Neural cell (in vitro differentiated cells): ENCODE data around the gene MYCBP2.

Experiments used
- CTCF ChIP-seq: fragments of 450-650 bp; IDR thresholded peaks from 2 replicates; pipeline ENCODE4 v1.5.1; 2014; ENCODE audit warnings: antibody characterized with exemption, mild to moderate bottlenecking, moderate library complexity; ENCODE audit not compliant: poor library complexity, severe bottlenecking
- POLR2AphosphoS5 ChIP-seq: IDR thresholded peaks from 2 replicates; pipeline ENCODE4 v1.6.1; 2012
- RAD21 ChIP-seq: fragments of 450-650 bp; conservative IDR thresholded peaks from 2 replicates; pipeline ENCODE4 v1.6.1; 2014; ENCODE audit warnings: antibody characterized with exemption, mild to moderate bottlenecking, moderate library complexity

- TF ChIP-seq RAD21 (no peak), POLR2AphosphoS5 (no peak), CTCF (no peak)
Measured at GRCh38 chr13:77218274-77218673, 108.6 kb downstream of the MYCBP2 start.
